ENCODE results near the gene CNTN4. TPM values are rescaled to one million over a fixed set of nuclear protein-coding genes. Genes with fewer than 3 reads are reported as not detected.

CNTN4 gene
- total RNA-seq, 1 donor from 2014 or later, result 16.1 TPM

DNA sequence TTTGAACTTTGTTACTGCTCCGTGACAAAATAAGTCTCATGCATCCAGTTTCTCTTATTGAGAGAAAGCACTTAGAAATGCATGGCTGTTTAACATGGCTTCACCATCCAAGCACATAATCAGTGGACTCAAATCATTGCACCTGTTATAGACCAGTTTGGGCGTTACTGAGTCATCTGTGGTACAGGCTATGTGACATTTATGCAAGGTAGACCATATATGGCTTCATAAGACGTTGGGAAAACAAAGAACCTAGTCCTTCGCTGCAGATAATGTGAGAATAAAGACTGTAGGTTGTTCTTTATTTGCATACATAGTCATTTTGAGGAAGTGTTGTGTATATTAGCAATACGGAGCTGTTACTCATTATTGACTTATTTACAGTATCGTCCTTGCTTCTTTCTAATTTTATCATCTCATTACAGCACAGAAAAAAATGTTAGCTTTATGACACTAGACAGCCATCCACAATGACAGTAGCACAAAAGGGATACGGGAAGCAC lies 636.8 kb downstream of the CNTN4 start:
- no peaks in the 10 kb centered on the region for H3K36me3 Mint-ChIP-seq (ENCODE audit: insufficient read depth)
- TF ChIP-seq, protein P1, sequence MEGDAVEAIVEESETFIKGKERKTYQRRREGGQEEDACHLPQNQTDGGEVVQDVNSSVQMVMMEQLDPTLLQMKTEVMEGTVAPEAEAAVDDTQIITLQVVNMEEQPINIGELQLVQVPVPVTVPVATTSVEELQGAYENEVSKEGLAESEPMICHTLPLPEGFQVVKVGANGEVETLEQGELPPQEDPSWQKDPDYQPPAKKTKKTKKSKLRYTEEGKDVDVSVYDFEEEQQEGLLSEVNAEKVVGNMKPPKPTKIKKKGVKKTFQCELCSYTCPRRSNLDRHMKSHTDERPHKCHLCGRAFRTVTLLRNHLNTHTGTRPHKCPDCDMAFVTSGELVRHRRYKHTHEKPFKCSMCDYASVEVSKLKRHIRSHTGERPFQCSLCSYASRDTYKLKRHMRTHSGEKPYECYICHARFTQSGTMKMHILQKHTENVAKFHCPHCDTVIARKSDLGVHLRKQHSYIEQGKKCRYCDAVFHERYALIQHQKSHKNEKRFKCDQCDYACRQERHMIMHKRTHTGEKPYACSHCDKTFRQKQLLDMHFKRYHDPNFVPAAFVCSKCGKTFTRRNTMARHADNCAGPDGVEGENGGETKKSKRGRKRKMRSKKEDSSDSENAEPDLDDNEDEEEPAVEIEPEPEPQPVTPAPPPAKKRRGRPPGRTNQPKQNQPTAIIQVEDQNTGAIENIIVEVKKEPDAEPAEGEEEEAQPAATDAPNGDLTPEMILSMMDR (IDR thresholded peaks at IDR 0.05; ENCODE audit: unreplicated experiment), result no peak
- H3K27me3 Mint-ChIP-seq, result peaks cover 2% of the 10 kb centered on the region
- H3K4me1 Mint-ChIP-seq (ENCODE audit: low read depth), result peaks cover 15% of the 10 kb centered on the region
- DNase-seq (ENCODE audit: low spot score, unreplicated experiment), result no peak
- no peak overlapping the region for H3K27ac Mint-ChIP-seq
- no peaks in the 10 kb centered on the region for H3K9me3 Mint-ChIP-seq (ENCODE audit: low read depth)
- no peak overlapping the region for H3K4me3 Mint-ChIP-seq (ENCODE audit: low read depth)

DNA sequence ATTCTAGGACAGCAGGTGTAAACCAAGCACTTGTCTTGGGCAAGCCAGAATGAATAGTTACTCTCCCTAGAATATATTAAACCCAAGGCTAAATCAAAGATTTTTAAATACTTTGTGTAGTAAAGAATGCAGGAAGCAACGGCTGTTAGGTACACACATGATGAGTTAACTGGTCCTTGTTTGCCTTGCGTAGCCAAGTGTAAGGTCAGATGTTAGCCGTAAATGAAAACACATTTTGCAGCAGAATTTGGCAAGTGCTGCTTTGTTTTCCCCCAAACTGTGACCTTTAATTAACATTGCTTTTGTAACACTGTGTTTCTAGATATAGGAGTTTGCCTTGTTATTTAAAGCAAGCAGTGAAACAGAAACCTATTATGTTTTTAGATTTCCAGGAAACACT lies 642.9 kb downstream of the CNTN4 start:
- no peak overlapping the region for H3K27ac Mint-ChIP-seq
- peaks cover 2% of the 10 kb centered on the region for H3K27me3 Mint-ChIP-seq
- H3K4me1 Mint-ChIP-seq (ENCODE audit: low read depth), result peaks cover 23% of the 10 kb centered on the region
- H3K9me3 Mint-ChIP-seq (ENCODE audit: low read depth), result no peaks in the 10 kb centered on the region
- H3K4me3 Mint-ChIP-seq (ENCODE audit: low read depth), result no peak overlapping the region
- H3K36me3 Mint-ChIP-seq (ENCODE audit: insufficient read depth), result no peaks in the 10 kb centered on the region
- no peak for DNase-seq (ENCODE audit: low spot score, unreplicated experiment)
- TF ChIP-seq, protein P1 (IDR thresholded peaks at IDR 0.05; ENCODE audit: unreplicated experiment), result no peak

DNA sequence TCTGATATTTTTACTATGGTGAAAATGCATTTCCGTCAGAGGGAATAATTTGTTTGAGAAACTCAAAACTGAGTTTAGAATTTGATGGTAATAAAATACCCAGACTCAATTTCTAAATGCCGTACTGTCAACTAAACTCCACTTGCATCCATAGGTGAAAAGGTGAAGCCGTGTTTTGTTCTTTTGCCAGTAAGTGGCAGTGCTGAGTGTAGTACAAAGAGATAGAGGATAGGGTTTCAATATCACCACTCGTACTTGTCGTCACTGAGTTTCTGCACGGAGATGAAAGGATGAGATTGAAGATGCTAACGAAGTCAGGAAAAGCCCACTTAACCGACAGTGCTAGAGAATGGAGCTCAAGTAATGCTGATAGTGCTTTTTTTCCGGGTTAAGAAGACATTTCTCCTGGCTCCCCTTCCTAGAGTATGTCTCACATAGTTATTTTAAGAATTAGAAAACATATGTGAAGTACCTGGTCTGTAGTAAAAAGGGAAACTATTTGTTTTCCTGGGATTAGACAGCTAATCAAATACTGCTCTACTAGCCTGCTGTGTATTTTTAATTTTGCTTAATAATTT lies 666.4 kb downstream of the CNTN4 start:
- Mint-ChIP-seq H3K9me3 (ENCODE audit: low read depth) (peaks cover 6% of the 10 kb centered on the region), H3K4me1 (ENCODE audit: low read depth) (peaks cover 12% of the 10 kb centered on the region), H3K4me3 (ENCODE audit: low read depth) (no peak overlapping the region), H3K27ac (no peak overlapping the region), H3K27me3 (peaks cover 3% of the 10 kb centered on the region), H3K36me3 (ENCODE audit: insufficient read depth) (no peaks in the 10 kb centered on the region)
- DNase-seq (ENCODE audit: low spot score, unreplicated experiment), result no peak
- TF ChIP-seq, protein P1 (IDR thresholded peaks at IDR 0.05; ENCODE audit: unreplicated experiment), result peak; percentile 42

DNA sequence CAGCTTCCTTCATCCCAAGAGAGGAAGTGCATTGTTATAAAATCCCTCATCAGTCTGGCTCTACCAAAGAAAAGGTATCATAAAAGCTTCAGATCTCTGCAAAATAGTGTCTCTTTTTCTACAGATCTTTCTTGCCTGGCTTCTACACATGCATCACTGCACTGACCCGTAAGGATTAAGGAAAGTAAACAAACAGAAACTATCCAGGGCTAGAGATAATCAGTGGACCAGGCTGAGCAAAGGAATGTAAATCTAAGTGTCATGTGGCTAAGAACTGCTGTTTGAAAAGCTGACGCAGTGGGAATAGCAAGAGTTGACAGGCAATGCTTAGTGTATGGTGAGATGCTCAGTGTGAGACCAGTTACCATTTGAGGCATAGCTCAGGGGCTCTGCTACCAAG lies 671.8 kb downstream of the CNTN4 start:
- no peaks in the 10 kb centered on the region for H3K36me3 Mint-ChIP-seq (ENCODE audit: insufficient read depth)
- no peak overlapping the region for H3K4me3 Mint-ChIP-seq (ENCODE audit: low read depth)
- peaks cover 12% of the 10 kb centered on the region for H3K4me1 Mint-ChIP-seq (ENCODE audit: low read depth)
- H3K27me3 Mint-ChIP-seq, result no peaks in the 10 kb centered on the region
- H3K27ac Mint-ChIP-seq, result no peak overlapping the region
- no peak for DNase-seq (ENCODE audit: low spot score, unreplicated experiment)
- peaks cover 3% of the 10 kb centered on the region for H3K9me3 Mint-ChIP-seq (ENCODE audit: low read depth)
- TF ChIP-seq, protein P1 (IDR thresholded peaks at IDR 0.05; ENCODE audit: unreplicated experiment), result no peak

DNA sequence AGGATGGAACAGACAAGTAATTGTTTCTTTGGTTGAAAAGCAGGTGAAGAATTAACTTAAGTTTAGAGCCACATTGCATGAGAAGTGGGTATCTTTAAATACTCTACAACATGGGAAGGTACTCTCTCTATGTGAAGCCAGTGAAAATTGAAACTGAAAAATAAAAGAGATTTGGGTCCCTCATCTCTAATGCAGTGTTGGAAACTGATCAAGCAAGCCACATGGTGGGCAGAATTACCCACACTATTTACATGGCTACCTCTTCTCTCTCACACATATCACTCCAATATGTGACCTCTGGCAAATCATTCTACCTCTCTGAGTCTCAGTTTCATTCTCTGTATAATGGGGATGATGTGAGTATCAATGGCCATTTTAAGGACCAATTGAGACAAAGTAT lies 672.5 kb downstream of the CNTN4 start:
- Mint-ChIP-seq H3K27me3 (no peaks in the 10 kb centered on the region), H3K27ac (no peak overlapping the region), H3K4me1 (ENCODE audit: low read depth) (peaks cover 12% of the 10 kb centered on the region), H3K36me3 (ENCODE audit: insufficient read depth) (no peaks in the 10 kb centered on the region), H3K9me3 (ENCODE audit: low read depth) (peaks cover 3% of the 10 kb centered on the region), H3K4me3 (ENCODE audit: low read depth) (no peak overlapping the region)
- TF ChIP-seq, protein P1 (IDR thresholded peaks at IDR 0.05; ENCODE audit: unreplicated experiment), result no peak
- no peak for DNase-seq (ENCODE audit: low spot score, unreplicated experiment)

All from progenitor cell of endocrine pancreas (in vitro differentiated cells).